HG03196 (cell line): ENCODE results near the gene MRPS18C.
"Not testable (repeated sequence)": the region's sequence is repeated elsewhere in the genome, so short reads cannot be mapped to it uniquely, and the experiment has no call there.

Experiments
- ATAC-seq: cut with Tn5 transposase; IDR thresholded peaks from one replicate; pipeline ENCODE4 v1.9.1; 2021; ENCODE audit not compliant: unreplicated experiment

Gene MRPS18C

DNA sequence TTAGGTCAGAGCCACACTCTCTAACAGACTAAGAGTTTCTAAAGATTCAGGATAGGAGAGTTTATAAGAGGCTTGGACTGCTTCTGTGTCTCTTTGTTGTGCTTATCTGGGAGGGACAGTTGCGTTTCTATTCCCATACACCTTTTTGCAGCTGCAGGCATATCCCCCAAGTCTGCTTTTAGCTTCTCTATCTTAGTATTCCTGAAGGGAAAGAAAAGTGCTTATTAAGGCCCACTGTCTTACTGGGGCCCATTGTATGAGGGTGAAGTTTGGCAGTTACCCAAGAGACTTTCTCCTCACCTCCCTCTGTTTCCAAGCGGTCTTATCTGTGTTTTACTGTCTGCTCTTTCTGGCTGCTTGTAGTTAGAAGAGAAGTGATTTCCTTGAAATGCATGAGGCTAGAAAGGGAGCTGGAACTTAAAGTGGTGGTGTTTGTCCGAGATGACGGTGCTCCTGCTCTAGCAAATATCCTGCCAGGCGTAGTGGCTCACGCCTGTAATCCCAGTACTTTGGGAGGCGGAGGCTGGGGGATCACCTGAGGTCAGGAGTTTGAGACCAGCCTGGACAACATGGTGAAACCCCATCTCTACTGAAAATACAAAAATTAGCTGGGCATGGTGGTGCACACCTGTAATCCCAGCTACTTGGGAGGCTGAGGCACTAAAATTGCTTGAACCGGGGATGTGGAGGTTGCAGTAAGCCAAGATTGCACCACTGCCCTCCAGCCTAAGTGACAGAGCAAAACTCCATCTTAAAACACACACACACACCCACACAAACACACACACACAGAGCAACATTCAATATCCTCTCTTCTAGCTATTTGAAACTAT is 40.4 kb downstream of the MRPS18C start:
- ATAC-seq: not testable (repeated sequence)

- ATAC-seq: no peak
These were observed 42.3 kb downstream of the MRPS18C start for GRCh38 chr4:83498187-83498586.

DNA sequence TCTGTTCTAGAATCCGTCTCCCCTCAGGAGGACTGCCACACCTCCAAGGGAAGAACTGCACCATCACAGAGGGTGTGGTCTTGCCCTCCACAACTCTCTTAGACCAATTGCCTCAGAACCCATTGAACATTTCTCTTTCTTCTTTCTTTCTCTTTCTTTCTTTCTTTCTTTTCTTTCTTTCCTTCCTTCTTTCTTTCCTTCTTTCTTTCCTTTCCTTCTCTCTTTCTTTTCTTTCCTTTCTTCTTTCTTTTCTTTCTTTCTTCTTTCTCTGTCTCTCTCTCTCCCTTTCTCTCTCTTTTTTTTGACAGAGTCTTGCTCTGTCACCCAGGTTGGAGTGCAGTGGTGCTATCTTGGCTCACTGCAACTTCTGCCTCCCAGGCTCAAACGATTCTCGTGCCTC is 45.8 kb downstream of the MRPS18C start:
- not testable (repeated sequence) for ATAC-seq

DNA sequence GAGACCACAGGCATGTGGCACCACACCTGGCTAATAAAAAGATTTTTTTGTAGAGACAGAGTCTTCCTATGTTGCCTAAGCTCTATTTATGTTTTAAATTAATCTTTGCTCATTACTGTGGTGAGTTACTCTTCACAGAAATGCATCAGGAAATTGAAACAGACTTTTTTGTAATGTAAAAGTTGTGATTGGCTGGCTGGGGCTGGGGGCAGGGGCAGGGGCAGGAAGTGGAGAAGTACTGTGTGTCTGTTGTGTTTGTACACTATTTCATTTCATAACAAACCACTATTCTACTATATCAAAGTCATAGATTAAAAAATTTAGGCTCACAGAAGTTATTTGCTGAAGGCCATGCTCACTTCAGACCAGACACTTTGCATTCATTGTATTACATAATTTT is 48.1 kb downstream of the MRPS18C start:
- no peak for ATAC-seq

DNA sequence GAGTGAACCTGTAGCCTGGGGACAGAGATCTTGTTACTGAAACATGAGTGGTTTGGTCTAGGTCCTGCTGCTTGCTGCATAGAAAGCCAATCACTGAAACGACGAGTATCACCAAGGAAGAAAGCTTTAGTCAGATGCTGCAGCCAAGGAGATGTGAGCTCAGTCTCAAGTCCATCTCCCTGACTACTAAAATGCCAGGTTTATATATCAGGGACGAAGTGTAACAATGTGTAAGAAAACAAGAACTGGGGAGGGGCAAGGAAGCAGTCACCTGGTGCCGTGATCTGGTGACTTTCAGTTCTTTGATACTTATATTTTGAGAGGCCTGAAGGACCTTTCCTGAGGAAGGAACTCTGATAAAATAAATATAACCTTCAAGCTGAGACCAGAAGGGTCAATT is 48.6 kb downstream of the MRPS18C start:
- ATAC-seq: no peak

DNA sequence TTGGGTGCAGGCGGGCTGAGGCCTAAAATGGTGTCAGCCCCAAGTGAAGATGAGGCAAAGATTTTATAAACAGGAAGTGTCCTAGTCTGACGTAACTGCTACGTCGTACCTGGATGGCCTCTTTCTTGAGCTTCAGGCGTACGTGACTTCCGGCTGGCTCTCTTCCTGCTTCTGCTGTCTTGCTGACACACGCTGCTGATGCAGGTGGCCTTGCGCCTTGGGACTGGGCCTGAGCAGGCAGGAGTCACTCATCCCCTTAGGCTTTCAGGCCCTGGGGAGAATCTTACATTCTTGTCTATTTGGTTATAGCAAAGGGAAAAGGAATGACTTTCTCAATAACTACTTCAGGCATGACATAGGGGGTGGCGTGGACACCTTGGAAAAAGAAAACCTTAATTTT is 49.1 kb downstream of the MRPS18C start:
- ATAC-seq: no peak

DNA sequence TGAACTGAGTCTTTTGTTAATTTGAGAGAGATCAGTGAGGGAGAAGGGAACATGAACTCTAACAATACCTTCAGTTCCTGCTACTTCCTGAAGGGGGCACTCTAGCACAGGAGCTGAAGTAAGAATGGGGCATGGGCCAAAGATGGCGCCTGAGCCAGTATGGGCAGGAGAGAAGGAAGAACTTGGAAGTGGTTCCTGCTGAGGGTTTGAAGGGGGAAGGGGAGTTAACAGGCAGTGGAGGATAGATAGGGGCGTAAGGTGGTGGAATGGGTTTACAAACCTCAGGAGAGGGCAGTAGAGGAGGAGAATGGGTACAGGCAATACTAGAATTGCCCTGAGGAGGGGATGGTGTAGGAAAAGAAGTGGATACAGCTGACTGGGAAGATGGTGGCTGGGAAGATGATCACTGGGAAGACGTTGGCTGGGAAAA is 53.3 kb downstream of the MRPS18C start:
- ATAC-seq: not testable (repeated sequence)

- no peak for ATAC-seq
These were observed 54.6 kb downstream of the MRPS18C start for GRCh38 chr4:83510442-83510841.
